KG1 (cell line): ENCODE data around the gene CREG1.

Experiments used
- DNase-seq: peaks from one replicate; lab custom pipeline; 2025; lab: John Stamatoyannopoulos, UW

CREG1 gene

GRCh38 chr1:167507719-167508118 lies 45.8 kb downstream of the CREG1 start:
- no peak for DNase-seq

GRCh38 chr1:167504467-167504827 lies 49.1 kb downstream of the CREG1 start:
- no peak for DNase-seq

GRCh38 chr1:167503626-167504466 lies 49.7 kb downstream of the CREG1 start:
- no peak for DNase-seq

DNA sequence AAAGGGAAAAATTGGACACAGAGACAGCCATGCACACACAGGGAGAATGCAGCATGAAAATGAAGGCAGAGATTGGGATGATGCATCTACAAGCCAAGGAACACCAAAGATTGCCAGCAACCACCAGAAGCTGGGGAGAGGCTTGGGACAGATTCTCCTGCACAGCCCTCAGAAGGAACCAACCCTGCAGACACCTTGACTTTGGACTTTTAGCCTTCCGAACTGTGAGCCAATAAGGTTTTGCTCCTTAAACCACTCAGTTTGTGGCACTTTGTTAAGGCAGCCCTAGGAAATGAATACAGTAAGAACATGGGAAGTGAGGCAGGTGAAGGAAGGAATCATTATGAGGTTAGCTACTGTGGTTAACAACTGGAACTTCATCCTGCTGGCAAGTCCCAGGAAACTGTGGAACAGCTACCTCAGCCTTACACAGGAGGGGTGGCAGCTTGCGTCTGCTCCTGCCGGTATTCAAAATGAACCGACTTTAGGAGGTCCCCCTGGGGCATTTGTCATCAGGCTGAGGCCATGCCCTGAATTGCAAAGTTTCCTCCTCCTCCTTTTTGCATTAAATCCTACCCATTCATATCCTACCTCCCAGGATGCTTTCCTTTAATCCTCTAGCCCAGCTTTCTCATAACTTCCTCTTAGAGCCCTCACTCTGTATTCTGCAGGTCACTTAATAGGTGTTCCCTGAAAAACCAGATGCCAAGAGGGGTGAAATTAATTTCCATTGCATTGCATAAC lies 50.7 kb downstream of the CREG1 start:
- DNase-seq = no peak

DNA sequence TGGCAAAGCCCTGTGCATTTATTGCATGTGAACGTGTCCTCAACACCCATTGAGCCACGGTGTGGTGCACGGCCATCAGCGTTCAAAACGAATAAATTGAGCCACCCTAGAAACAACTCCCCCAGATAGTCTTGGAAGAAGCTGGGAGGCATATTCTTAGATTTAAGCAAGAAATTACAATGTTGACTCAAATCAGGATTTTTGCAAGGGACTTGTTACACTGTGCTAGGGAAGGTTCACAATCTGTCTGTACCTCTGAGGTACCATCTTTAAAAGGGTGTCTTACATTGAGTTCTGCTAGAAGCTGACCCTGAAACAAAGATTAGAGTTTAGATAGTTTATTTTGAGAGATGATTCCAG lies 51.4 kb downstream of the CREG1 start:
- no peak for DNase-seq

- DNase-seq = no peak
These were observed 51.9 kb downstream of the CREG1 start for GRCh38 chr1:167501515-167502191.

DNA sequence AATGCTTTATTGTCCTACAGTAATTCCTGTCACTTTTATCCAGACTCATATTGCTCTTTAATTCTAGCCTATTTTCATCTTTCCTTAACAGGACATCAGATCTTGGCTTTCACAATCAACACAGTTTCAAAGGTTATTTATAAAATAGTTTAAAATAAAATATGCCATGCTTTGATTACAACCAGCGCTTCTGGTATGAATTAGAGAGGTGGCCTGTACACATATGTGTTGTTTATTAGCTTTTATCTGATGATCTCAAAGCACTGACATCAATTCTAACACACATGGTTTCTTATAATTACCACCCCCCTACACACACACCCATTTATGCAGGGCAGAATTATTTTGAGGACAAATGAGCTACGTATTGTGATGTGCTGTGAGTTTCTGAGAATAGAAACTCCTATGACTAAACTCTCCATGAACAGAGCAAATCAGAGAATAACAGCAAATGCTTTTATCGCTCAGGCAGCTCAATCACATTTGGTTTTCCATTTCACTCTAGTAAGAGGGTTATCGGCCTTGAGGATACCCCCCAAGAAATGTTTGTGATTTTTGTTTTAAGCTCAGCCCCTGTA lies 53.2 kb downstream of the CREG1 start:
- DNase-seq = no peak

- DNase-seq = no peak
These were observed 53.9 kb downstream of the CREG1 start for GRCh38 chr1:167499664-167500101.

GRCh38 chr1:167499106-167499505 lies 54.5 kb downstream of the CREG1 start:
- DNase-seq = no peak

- DNase-seq = no peak
These were observed 56.6 kb downstream of the CREG1 start for GRCh38 chr1:167496797-167497619.

- no peak for DNase-seq
These were observed 60.2 kb downstream of the CREG1 start for GRCh38 chr1:167493372-167493771.

DNA sequence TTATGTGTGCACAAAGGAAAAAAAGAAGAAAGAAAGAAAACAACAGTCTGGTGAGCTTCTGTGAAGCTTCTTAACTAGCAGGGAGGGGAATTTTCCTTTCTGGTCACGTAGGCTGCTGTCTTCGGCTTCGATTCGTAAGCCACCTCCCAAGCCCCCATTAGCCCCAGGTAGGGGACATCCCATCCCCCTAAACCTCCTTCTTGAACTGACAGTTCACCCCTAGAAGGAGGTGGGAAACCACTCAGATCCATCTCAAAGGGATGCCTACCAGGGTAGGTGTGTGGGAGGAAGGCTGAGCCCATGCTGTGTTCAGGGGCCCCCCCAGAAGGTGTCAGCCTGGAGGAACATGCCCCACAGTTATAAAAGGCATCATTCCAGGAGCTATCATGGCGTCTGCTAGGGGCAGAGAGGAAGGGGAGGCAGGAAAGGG lies 61.1 kb downstream of the CREG1 start:
- DNase-seq = no peak

- DNase-seq = no peak
These were observed 61.7 kb downstream of the CREG1 start for GRCh38 chr1:167491586-167492461.
